A673 (cell line): Measurements from ENCODE around the gene FLACC1. TPM values are rescaled to one million over a fixed set of nuclear protein-coding genes. Genes with fewer than 3 reads are reported as not detected.

Experiments
- BruUV-seq: library from RNA; stranded (reverse); fragments of 400-500 nt; replicated peaks from 2 replicates; lab custom pipeline; 2021; lab: Mats Ljungman, UMichigan
- CTCF ChIA-PET: fragments of 300-600 bp; sonication (Branson Sonifier 250); formaldehyde crosslinking; loops from one replicate; lab custom pipeline; 2022; ENCODE audit warnings: antibody characterized with exemption; lab: Charles Lee
- POLR2A ChIA-PET: fragments of 300-600 bp; sonication (Branson Sonifier 250); formaldehyde crosslinking; loops from one replicate; lab custom pipeline; 2022; ENCODE audit warnings: antibody characterized with exemption; ENCODE audit not compliant: low non-redundant PET; lab: Charles Lee
- DNase-seq: peaks from one replicate; pipeline ENCODE4 v3.0.0-alpha.2; 2015; ENCODE audit warnings: low spot score
- H3K27ac ChIP-seq: fragments of 200-600 bp; sonication (generic); 2 replicates; pipeline ENCODE4 v1.5.1; 2016; ENCODE audit warnings: mixed run types, low read depth, mild to moderate bottlenecking, mixed read lengths, antibody characterized with exemption, low read length; ENCODE audit not compliant: poor library complexity, severe bottlenecking
- H3K27me3 ChIP-seq: fragments of 200-600 bp; sonication (generic); replicated peaks from 2 replicates; pipeline ENCODE4 v1.6.1; 2017; ENCODE audit warnings: mixed run types, low read depth, mild to moderate bottlenecking, mixed read lengths, antibody characterized with exemption, low read length; ENCODE audit not compliant: insufficient read depth, poor library complexity
- H3K36me3 ChIP-seq: fragments of 200-600 bp; sonication (generic); 2 replicates; pipeline ENCODE4 v1.6.1; 2016; ENCODE audit warnings: mixed run types, mild to moderate bottlenecking, mixed read lengths, antibody characterized with exemption, low read length; ENCODE audit not compliant: insufficient read depth, poor library complexity, severe bottlenecking
- H3K4me1 ChIP-seq: fragments of 200-600 bp; sonication (generic); 2 replicates; pipeline ENCODE4 v1.6.1; 2017; ENCODE audit warnings: mixed run types, mild to moderate bottlenecking, mixed read lengths, antibody characterized with exemption, low read length; ENCODE audit not compliant: insufficient read depth, poor library complexity, severe bottlenecking
- H3K4me3 ChIP-seq: fragments of 200-600 bp; sonication (generic); 2 replicates; pipeline ENCODE4 v1.5.1; 2016; ENCODE audit warnings: low read depth, mixed run types, mild to moderate bottlenecking, mixed read lengths, low read length; ENCODE audit not compliant: poor library complexity, severe bottlenecking
- H3K9me3 ChIP-seq: fragments of 200-600 bp; sonication (generic); 2 replicates; pipeline ENCODE4 v1.6.1; 2016; ENCODE audit warnings: mixed run types, low read depth, mild to moderate bottlenecking, mixed read lengths, antibody characterized with exemption, low read length; ENCODE audit not compliant: poor library complexity, severe bottlenecking
- CTCF ChIP-seq: fragments of 300-800, 200-600 bp; sonication (generic); conservative IDR thresholded peaks from 2 replicates; pipeline ENCODE4 v1.5.1; 2017; ENCODE audit warnings: low read depth, mild to moderate bottlenecking, antibody characterized with exemption, low read length, moderate library complexity, mixed read lengths
- EZH2 ChIP-seq: fragments of 200-600 bp; sonication (generic); IDR thresholded peaks from 2 replicates; pipeline ENCODE4 v1.6.1; 2017; ENCODE audit warnings: borderline replicate concordance, low read depth, mild to moderate bottlenecking, mixed read lengths, antibody characterized with exemption, low read length; ENCODE audit not compliant: poor library complexity, severe bottlenecking
- intact Hi-C: fragments of 100-400 bp; cut with micrococcal nuclease; formaldehyde crosslinking; loops from one replicate; pipeline ENCODE4 v1.10.0; 2022; ENCODE audit not compliant: unreplicated experiment
- total RNA-seq: library from RNA; stranded (reverse); gene quantifications from 2 replicates; pipeline ENCODE4 v1.2.3, GENCODE V29; 2021

The FLACC1 gene
- total RNA-seq, 1 experiment from 2014 or later, result 2.4 TPM

- Histone ChIP-seq H3K36me3 (no peaks in the 10 kb centered on the region), H3K4me1 (no peaks in the 10 kb centered on the region), H3K9me3 (no peaks in the 10 kb centered on the region), H3K27ac (no peak overlapping the region), H3K4me3 (no peak overlapping the region), H3K27me3 (no peaks in the 10 kb centered on the region)
- ChIA-PET POLR2A (no interaction called here), CTCF (no interaction called here)
- intact Hi-C loops, result no loop called here
- no peak for DNase-seq
- TF ChIP-seq CTCF (no peak), EZH2 (no peak)
- BruUV-seq, result no TSS peak
Observed at GRCh38 chr2:201276511-201276910, 80.6 kb downstream of the FLACC1 start.

GRCh38 chr2:201275990-201276389 lies 81.2 kb downstream of the FLACC1 start:
- no peaks in the 10 kb centered on the region for H3K9me3 ChIP-seq
- no TSS peak for BruUV-seq
- H3K27ac ChIP-seq, result no peak overlapping the region
- no peak overlapping the region for H3K4me3 ChIP-seq
- intact Hi-C loops, result no loop called here
- no peaks in the 10 kb centered on the region for H3K4me1 ChIP-seq
- no peak for DNase-seq
- H3K27me3 ChIP-seq, result no peaks in the 10 kb centered on the region
- H3K36me3 ChIP-seq, result no peaks in the 10 kb centered on the region
- ChIA-PET CTCF (no interaction called here), POLR2A (no interaction called here)
- TF ChIP-seq CTCF (0 out of 2 replicates have a peak, but pooled peaks have one; percentile 20), EZH2 (no peak)

GRCh38 chr2:201275069-201275468 lies 82.1 kb downstream of the FLACC1 start:
- Histone ChIP-seq H3K36me3 (no peaks in the 10 kb centered on the region), H3K4me3 (no peak overlapping the region), H3K4me1 (no peaks in the 10 kb centered on the region), H3K27ac (no peak overlapping the region), H3K9me3 (no peaks in the 10 kb centered on the region), H3K27me3 (no peaks in the 10 kb centered on the region)
- CTCF ChIA-PET, result no interaction called here
- POLR2A ChIA-PET, result no interaction called here
- intact Hi-C loops, result no loop called here
- DNase-seq, result no peak
- TF ChIP-seq EZH2 (no peak), CTCF (no peak)
- BruUV-seq, result no TSS peak
